Caco-2 (cell line): ENCODE results near the gene VCP. TPM values are rescaled to one million over a fixed set of nuclear protein-coding genes. Genes with fewer than 3 reads are reported as not detected.

ENCODE experiments used
- BruUV-seq: library from RNA; stranded (reverse); fragments of 400-500 nt; replicated peaks from 2 replicates; lab custom pipeline; 2021; lab: Mats Ljungman, UMichigan
- CTCF ChIA-PET: fragments of 300-600 bp; sonication (Branson Sonifier 250); formaldehyde crosslinking; loops from one replicate; lab custom pipeline; 2022; ENCODE audit warnings: antibody characterized with exemption; lab: Charles Lee
- POLR2A ChIA-PET: fragments of 300-600 bp; sonication (Branson Sonifier 250); formaldehyde crosslinking; loops from one replicate; lab custom pipeline; 2022; ENCODE audit warnings: antibody characterized with exemption; lab: Charles Lee
- DNase-seq, 2 experiments: peaks; one replicate each; pipeline versions ENCODE4 v3.0.0 to v3.0.0-alpha.2; 2020 to 2022
- H3K27me3 ChIP-seq: replicated peaks from 2 replicates; pipeline ENCODE4 v1.6.0; 2011; ENCODE audit warnings: low read length; ENCODE audit not compliant: control insufficient read depth, insufficient read depth
- H3K36me3 ChIP-seq: 2 replicates; pipeline ENCODE4 v1.5.1; 2011; ENCODE audit warnings: low read length; ENCODE audit not compliant: control insufficient read depth, insufficient read depth
- H3K4me1 ChIP-seq: fragments of 250-450 bp; sonication (Bioruptor Pico); 2 replicates; pipeline ENCODE4 v1.5.1; 2020; ENCODE audit warnings: mild to moderate bottlenecking
- H3K4me3 ChIP-seq: 2 replicates; pipeline ENCODE4 v1.5.1; 2011; ENCODE audit warnings: low read depth, mild to moderate bottlenecking, control low read depth, low read length
- H3K9me3 ChIP-seq: fragments of 250-450 bp; sonication (Bioruptor Pico); 2 replicates; pipeline ENCODE4 v1.5.1; 2020; ENCODE audit warnings: mild to moderate bottlenecking, moderate library complexity
- H3K27ac Mint-ChIP-seq: one replicate; pipeline ENCODE4 v1.8.0; 2022; ENCODE audit warnings: mixed read lengths; ENCODE audit not compliant: unreplicated experiment
- H3K27me3 Mint-ChIP-seq: one replicate; pipeline ENCODE4 v1.8.0; 2022; ENCODE audit warnings: mixed read lengths; ENCODE audit not compliant: insufficient read depth, unreplicated experiment
- H3K36me3 Mint-ChIP-seq: one replicate; pipeline ENCODE4 v1.8.0; 2022; ENCODE audit warnings: mild to moderate bottlenecking, mixed read lengths; ENCODE audit not compliant: insufficient read depth, unreplicated experiment
- H3K4me1 Mint-ChIP-seq: one replicate; pipeline ENCODE4 v1.8.0; 2022; ENCODE audit warnings: low read depth, mixed read lengths; ENCODE audit not compliant: unreplicated experiment
- H3K4me3 Mint-ChIP-seq: one replicate; pipeline ENCODE4 v1.8.0; 2022; ENCODE audit warnings: mild to moderate bottlenecking, moderate library complexity, mixed read lengths; ENCODE audit not compliant: unreplicated experiment
- H3K9me3 Mint-ChIP-seq: one replicate; pipeline ENCODE4 v1.8.0; 2022; ENCODE audit warnings: mixed read lengths; ENCODE audit not compliant: unreplicated experiment
- CTCF ChIP-seq, 2 experiments: fragments of 200-600 bp in 1 of 2; IDR thresholded peaks; 1 replicate in 1 of 2; 2 replicates in 1 of 2; pipeline versions ENCODE4 v1.5.1 to v1.8.0; 2011 to 2022; ENCODE audit warnings: antibody characterized with exemption in 1 of 2, control low read depth in 1 of 2, inconsistent platforms in 1 of 2, low read depth in 1 of 2, low read length in 1 of 2, mild to moderate bottlenecking in 1 of 2, moderate library complexity in 1 of 2; ENCODE audit not compliant: insufficient read depth in 1 of 2, severe bottlenecking in 1 of 2, unreplicated experiment in 1 of 2
- intact Hi-C: fragments of 100-400 bp; cut with micrococcal nuclease; formaldehyde crosslinking; loops from one replicate; pipeline ENCODE4 v1.10.0; 2022; ENCODE audit not compliant: unreplicated experiment
- total RNA-seq: library from RNA; stranded (reverse); gene quantifications from 2 replicates; pipeline ENCODE4 v1.2.3, GENCODE V29; 2022

VCP gene
- total RNA-seq, 1 experiment from 2014 or later: 281 TPM

GRCh38 chr9:35010351-35010958, 62.0 kb downstream of the VCP start:
- H3K9me3 Mint-ChIP-seq: peaks cover 15% of the 10 kb centered on the region
- Histone ChIP-seq H3K4me3 (no peak overlapping the region), H3K27me3 (no peaks in the 10 kb centered on the region), H3K9me3 (peaks cover 10% of the 10 kb centered on the region), H3K4me1 (no peaks in the 10 kb centered on the region), H3K36me3 (no peaks in the 10 kb centered on the region)
- no TSS peak for BruUV-seq
- intact Hi-C loops: no loop called here
- POLR2A ChIA-PET: interaction anchor here (0.5 kb wide), 1 partner anchor 1470 kb away, joined by 3 read pairs; no protein-coding TSS in a partner anchor
- no peak for TF ChIP-seq CTCF (IDR thresholded peaks at IDR 0.05; ENCODE audit: insufficient read depth in 1 of 2, low read depth in 1 of 2, low read length in 1 of 2, severe bottlenecking in 1 of 2, unreplicated experiment in 1 of 2)
- no peaks in the 10 kb centered on the region for H3K36me3 Mint-ChIP-seq
- no peaks in the 10 kb centered on the region for H3K27me3 Mint-ChIP-seq
- CTCF ChIA-PET: no interaction called here
- no peak for DNase-seq
- H3K4me3 Mint-ChIP-seq: no peak overlapping the region
- no peak overlapping the region for H3K27ac Mint-ChIP-seq
- no peaks in the 10 kb centered on the region for H3K4me1 Mint-ChIP-seq

Other genes starting within 250 kb of the VCP start
- gene PHF24, start 114.3 kb downstream of the VCP start, total RNA-seq: 0.12 TPM in 1 of 2 replicates, not detected in the other
- gene DNAJB5, start 82.9 kb downstream of the VCP start, total RNA-seq: 3.1 and 3.4 TPM in 2 replicates
- 68.9 and 74.8 TPM in 2 replicates for gene FANCG, start 7.3 kb upstream of the VCP start, total RNA-seq
- 38.7 and 41.5 TPM in 2 replicates for gene PIGO, start 24.0 kb upstream of the VCP start, total RNA-seq
- 235 and 239 TPM in 2 replicates for gene STOML2, start 30.5 kb upstream of the VCP start, total RNA-seq
- gene ATOSB, start 43.2 kb upstream of the VCP start, total RNA-seq: 5.8 and 6.4 TPM in 2 replicates
- gene UNC13B, start 89.4 kb upstream of the VCP start, total RNA-seq: 19.7 and 20.8 TPM in 2 replicates